ENCODE results near the gene ATP5F1D. TPM values are rescaled to one million over a fixed set of nuclear protein-coding genes. Genes with fewer than 3 reads are reported as not detected.
A peak's percentile ranks its signal among the peaks of the same experiment; 100 is the strongest.

Gene ATP5F1D
- total and polyA plus RNA-seq, 2 of the 13 experiments (the other 11 are each of a cell fraction or from before 2014, with no cell fraction given), result 39.4 to 78.7 TPM

DNA sequence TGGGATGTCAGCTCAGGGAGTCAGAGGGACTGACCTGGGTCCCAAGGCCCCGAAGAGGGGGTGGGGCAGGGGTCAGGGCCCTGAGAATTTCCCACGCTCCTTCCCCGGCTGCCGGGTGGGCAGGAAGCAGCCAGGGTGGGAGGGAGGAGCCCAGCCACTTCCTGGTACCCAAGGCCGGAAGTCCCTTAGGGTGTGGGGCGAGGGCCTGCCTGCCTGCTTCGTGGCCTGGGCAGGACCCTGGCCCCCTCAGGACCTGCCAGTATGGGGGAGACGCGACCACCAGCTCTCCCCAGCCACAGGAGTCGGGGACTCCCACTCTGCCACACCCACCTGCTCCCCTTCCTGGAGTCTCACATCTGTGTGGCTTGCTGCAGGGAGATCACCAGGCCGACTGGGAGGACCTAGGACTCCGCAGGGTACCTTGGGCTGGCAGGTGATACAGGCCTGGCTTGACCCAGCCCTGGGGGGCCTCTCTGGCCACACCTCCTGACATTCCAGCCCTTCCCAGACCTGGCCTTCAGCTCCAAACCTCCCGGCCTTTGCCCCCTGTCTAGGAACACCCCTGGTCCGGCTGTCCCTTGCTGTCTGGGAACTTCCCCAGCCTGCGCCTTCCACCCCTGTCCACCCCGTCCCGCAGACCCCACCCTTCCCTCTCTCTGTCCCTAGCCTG is 17.8 kb downstream of the ATP5F1D start (continued):
- TF ChIP-seq, protein P1, sequence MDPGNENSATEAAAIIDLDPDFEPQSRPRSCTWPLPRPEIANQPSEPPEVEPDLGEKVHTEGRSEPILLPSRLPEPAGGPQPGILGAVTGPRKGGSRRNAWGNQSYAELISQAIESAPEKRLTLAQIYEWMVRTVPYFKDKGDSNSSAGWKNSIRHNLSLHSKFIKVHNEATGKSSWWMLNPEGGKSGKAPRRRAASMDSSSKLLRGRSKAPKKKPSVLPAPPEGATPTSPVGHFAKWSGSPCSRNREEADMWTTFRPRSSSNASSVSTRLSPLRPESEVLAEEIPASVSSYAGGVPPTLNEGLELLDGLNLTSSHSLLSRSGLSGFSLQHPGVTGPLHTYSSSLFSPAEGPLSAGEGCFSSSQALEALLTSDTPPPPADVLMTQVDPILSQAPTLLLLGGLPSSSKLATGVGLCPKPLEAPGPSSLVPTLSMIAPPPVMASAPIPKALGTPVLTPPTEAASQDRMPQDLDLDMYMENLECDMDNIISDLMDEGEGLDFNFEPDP (CRISPR knock-in tag; conservative IDR thresholded peaks at IDR 0.05), result no peak
- TF ChIP-seq, protein P2, sequence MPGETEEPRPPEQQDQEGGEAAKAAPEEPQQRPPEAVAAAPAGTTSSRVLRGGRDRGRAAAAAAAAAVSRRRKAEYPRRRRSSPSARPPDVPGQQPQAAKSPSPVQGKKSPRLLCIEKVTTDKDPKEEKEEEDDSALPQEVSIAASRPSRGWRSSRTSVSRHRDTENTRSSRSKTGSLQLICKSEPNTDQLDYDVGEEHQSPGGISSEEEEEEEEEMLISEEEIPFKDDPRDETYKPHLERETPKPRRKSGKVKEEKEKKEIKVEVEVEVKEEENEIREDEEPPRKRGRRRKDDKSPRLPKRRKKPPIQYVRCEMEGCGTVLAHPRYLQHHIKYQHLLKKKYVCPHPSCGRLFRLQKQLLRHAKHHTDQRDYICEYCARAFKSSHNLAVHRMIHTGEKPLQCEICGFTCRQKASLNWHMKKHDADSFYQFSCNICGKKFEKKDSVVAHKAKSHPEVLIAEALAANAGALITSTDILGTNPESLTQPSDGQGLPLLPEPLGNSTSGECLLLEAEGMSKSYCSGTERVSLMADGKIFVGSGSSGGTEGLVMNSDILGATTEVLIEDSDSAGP (CRISPR knock-in tag; IDR thresholded peaks at IDR 0.05; ENCODE audit: borderline replicate concordance), result peak; percentile 94
- no peak; the same call in 1 of the 2 replicates for TF ChIP-seq ZNF451 (CRISPR knock-in tag; IDR thresholded peaks at IDR 0.05)
- peak; percentile 69 for TF ChIP-seq FOXA3 (CRISPR knock-in tag; IDR thresholded peaks at IDR 0.05)
- TF ChIP-seq JUND (CRISPR knock-in tag; IDR thresholded peaks at IDR 0.05), result no peak
- no peak; the same call in 1 of the 2 replicates for TF ChIP-seq JUNB (CRISPR knock-in tag; IDR thresholded peaks at IDR 0.05; ENCODE audit: borderline replicate concordance)
- peak; percentile 75; the same call in 1 of the 2 replicates for TF ChIP-seq MXD4 (CRISPR knock-in tag; IDR thresholded peaks at IDR 0.05)
- no peak for TF ChIP-seq SCMH1 (CRISPR knock-in tag; IDR thresholded peaks at IDR 0.05; ENCODE audit: borderline replicate concordance)
- TF ChIP-seq, protein P3, sequence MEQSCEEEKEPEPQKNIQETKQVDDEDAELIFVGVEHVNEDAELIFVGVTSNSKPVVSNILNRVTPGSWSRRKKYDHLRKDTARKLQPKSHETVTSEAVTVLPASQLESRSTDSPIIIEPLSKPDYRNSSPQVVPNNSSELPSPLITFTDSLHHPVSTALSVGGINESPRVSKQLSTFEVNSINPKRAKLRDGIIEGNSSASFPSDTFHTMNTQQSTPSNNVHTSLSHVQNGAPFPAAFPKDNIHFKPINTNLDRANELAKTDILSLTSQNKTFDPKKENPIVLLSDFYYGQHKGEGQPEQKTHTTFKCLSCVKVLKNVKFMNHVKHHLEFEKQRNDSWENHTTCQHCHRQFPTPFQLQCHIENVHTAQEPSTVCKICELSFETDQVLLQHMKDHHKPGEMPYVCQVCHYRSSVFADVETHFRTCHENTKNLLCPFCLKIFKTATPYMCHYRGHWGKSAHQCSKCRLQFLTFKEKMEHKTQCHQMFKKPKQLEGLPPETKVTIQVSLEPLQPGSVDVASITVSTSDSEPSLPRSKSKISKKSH (CRISPR knock-in tag; IDR thresholded peaks at IDR 0.05; ENCODE audit: borderline replicate concordance), result peak; percentile 94
- peak; percentile 98 for TF ChIP-seq AKAP8 (CRISPR knock-in tag; IDR thresholded peaks at IDR 0.05)
- peak; percentile 82 for TF ChIP-seq SALL1 (CRISPR knock-in tag; IDR thresholded peaks at IDR 0.05)
- peak; percentile 59; the same call in 1 of the 2 replicates for TF ChIP-seq FOSL2 (CRISPR knock-in tag; IDR thresholded peaks at IDR 0.05)
- TF ChIP-seq, protein P4, sequence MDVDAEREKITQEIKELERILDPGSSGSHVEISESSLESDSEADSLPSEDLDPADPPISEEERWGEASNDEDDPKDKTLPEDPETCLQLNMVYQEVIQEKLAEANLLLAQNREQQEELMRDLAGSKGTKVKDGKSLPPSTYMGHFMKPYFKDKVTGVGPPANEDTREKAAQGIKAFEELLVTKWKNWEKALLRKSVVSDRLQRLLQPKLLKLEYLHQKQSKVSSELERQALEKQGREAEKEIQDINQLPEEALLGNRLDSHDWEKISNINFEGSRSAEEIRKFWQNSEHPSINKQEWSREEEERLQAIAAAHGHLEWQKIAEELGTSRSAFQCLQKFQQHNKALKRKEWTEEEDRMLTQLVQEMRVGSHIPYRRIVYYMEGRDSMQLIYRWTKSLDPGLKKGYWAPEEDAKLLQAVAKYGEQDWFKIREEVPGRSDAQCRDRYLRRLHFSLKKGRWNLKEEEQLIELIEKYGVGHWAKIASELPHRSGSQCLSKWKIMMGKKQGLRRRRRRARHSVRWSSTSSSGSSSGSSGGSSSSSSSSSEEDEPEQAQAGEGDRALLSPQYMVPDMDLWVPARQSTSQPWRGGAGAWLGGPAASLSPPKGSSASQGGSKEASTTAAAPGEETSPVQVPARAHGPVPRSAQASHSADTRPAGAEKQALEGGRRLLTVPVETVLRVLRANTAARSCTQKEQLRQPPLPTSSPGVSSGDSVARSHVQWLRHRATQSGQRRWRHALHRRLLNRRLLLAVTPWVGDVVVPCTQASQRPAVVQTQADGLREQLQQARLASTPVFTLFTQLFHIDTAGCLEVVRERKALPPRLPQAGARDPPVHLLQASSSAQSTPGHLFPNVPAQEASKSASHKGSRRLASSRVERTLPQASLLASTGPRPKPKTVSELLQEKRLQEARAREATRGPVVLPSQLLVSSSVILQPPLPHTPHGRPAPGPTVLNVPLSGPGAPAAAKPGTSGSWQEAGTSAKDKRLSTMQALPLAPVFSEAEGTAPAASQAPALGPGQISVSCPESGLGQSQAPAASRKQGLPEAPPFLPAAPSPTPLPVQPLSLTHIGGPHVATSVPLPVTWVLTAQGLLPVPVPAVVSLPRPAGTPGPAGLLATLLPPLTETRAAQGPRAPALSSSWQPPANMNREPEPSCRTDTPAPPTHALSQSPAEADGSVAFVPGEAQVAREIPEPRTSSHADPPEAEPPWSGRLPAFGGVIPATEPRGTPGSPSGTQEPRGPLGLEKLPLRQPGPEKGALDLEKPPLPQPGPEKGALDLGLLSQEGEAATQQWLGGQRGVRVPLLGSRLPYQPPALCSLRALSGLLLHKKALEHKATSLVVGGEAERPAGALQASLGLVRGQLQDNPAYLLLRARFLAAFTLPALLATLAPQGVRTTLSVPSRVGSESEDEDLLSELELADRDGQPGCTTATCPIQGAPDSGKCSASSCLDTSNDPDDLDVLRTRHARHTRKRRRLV (CRISPR knock-in tag; IDR thresholded peaks at IDR 0.05), result no peak
- TF ChIP-seq, protein P5, sequence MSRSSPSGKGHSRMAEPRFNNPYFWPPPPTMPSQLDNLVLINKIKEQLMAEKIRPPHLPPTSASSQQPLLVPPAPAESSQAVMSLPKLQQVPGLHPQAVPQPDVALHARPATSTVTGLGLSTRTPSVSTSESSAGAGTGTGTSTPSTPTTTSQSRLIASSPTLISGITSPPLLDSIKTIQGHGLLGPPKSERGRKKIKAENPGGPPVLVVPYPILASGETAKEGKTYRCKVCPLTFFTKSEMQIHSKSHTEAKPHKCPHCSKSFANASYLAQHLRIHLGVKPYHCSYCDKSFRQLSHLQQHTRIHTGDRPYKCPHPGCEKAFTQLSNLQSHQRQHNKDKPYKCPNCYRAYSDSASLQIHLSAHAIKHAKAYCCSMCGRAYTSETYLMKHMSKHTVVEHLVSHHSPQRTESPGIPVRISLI (CRISPR knock-in tag; IDR thresholded peaks at IDR 0.05; ENCODE audit: borderline replicate concordance), result no peak; the same call in 1 of the 2 replicates
- no peak; the same call in 1 of the 2 replicates for TF ChIP-seq ZNF83 (CRISPR knock-in tag; IDR thresholded peaks at IDR 0.05; ENCODE audit: borderline replicate concordance)
- TF ChIP-seq HNF4G (IDR thresholded peaks at IDR 0.05; ENCODE audit: borderline replicate concordance, low read depth, low read length), result peak; percentile 87
- peak; percentile 84; the same call in 1 of the 2 replicates for TF ChIP-seq HNF4G (CRISPR knock-in tag; IDR thresholded peaks at IDR 0.05; ENCODE audit: borderline replicate concordance, low read depth)
- 0 out of 2 replicates have a peak, but pooled peaks have one; percentile 30 for TF ChIP-seq ZNF777 (CRISPR knock-in tag; IDR thresholded peaks at IDR 0.05)

All from HepG2 (cell line).